ENCODE results near the gene WDR37.
A peak's percentile ranks its signal among the peaks of the same experiment; 100 is the strongest.

The WDR37 gene

DNA sequence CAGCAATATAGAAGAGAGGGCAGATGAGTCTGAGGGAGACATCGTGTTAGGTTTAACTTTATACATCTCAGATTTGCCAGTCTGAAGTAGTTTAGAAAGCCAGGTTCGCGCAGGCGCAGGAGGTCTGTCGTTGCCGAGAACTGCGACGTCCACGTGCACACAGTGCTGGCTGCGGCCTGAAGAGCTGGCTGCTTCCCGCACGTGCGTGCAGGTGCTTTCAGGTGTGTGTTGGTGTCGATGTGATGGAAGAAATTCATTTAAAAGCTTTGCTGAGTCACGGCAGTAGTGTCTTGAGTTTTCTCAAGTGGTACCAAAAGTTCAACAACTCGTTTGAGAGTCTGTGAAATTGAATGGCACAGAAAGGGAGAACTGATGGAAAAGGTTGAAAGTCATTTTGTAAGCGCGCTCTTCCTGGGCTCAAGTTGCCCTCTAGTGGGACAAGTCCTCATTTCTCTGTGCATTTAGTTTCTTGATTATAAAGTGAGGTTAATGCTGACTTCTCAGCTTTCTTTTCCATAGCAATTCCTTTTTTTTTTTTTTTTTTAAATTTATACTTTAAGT lies 18.6 kb downstream of the WDR37 start:
- DNase-seq, result no peak

GRCh38 chr10:1078668-1079067 lies 22.5 kb downstream of the WDR37 start:
- DNase-seq, result no peak

- peak; percentile 43 for DNase-seq
Measured at GRCh38 chr10:1083581-1083980, 27.4 kb downstream of the WDR37 start.

DNA sequence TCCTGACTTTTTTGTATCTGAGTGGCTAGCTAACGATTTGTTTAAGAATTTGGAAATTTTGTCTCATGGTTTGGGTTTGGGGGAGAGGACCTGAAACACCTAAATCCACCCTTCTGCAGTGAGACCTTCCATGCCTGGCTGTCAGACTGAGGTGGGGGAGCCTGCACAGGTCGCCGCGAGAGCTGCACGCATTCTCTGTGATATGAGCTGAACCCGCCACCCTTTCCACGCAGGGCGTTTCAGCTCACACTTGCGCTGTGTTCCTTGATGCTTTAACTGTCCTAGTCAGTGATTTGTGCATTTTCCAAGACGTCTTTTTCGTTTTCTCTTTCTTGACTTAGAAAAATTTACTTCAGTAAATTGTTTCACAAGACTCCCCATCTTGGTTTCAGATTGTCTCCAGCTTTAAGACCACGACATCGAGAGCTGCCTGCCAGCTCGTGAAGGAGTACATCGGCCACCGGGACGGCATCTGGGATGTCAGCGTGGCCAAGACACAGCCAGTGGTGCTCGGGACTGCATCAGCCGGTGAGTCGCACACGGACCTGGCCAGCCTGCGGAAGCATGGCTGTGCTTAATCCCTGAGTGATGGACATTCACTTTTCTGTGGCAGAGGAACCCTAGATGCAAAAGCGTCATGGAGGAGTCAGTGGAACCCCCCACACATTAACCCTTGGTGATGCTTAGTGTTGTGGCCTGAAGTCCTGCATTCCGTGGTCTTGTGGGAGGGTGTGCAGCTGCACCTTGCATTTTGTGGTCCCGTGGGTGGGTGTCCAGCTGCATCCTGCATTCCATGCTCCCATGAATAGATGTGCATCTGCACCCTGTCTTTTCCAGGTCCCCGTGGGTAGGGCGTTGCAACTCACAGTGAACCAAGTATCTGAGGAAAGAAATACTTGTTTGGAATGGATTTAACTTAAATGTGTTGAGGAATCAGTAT lies 28.1 kb downstream of the WDR37 start:
- peak; percentile 28 for DNase-seq

GRCh38 chr10:1085258-1085657 lies 29.1 kb downstream of the WDR37 start:
- DNase-seq, result peak; percentile 15

GRCh38 chr10:1086787-1087186 lies 30.6 kb downstream of the WDR37 start:
- DNase-seq, result peak; percentile 47

GRCh38 chr10:1089017-1089689 lies 33.0 kb downstream of the WDR37 start:
- DNase-seq, result peak; percentile 44

GRCh38 chr10:1090696-1091095 lies 34.5 kb downstream of the WDR37 start:
- DNase-seq, result peak; percentile 38

DNA sequence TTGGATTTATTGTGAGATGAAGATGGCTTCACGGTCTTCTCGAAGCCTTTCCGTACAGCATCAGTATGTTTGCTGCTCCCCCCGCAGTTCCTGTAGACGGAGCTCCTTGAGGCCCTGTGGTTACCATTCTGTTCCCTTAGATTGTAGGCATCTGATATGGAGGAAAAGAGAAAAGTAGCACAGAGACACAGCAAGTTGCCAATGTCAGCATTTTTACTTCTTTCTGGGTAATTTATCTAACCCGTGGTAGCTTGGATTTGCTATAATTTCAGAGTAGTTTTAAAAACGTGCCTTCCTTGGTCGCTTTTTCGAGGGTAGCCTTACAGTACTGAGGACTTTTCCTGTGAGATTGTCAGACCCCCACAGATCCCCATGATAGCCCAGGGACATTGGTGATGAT lies 37.5 kb downstream of the WDR37 start:
- no peak for DNase-seq

DNA sequence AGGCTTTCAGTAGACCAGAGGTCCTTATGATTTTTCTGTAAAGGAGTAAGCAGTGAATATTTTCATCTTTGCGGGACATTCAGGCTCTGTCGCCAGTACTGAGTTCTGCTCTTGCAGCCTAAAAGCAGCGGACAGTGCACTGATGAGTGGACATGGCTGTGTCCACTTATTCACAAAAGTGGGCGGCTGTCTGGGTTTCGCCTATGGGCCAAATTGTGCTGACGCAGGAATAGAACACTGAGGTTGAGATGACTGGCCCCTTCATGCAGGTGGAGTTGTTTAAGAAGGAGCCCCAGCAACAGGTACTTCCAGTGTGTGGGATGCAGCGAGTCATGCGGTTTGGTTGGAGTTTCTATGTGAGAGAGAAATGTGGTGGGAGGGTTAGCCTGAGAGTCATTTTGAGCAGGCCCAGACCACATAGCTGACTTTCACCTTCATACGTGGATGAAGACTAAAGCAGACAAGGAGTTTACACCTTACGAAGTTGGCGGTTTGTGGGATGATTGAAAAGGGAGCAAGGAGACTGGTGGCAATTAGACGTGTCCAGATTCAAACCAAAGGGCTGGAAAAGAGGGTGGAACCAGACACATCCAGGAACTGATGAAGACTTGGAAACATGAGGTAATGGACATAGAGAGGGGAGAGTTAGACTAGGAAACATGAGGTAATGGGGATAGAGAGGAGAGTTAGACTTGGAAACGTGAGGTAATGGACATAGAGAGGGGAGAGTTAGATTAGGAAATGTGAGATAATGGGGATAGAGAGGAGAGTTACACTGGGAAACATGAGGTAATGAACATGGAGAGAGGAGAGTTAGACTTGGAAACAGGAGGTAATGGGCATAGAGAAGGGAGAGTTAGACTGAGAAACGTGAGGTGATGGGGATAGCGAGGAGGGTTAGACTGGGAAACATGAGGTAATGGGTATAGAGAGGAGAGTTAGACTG lies 38.2 kb downstream of the WDR37 start:
- DNase-seq, result peak; percentile 65

DNA sequence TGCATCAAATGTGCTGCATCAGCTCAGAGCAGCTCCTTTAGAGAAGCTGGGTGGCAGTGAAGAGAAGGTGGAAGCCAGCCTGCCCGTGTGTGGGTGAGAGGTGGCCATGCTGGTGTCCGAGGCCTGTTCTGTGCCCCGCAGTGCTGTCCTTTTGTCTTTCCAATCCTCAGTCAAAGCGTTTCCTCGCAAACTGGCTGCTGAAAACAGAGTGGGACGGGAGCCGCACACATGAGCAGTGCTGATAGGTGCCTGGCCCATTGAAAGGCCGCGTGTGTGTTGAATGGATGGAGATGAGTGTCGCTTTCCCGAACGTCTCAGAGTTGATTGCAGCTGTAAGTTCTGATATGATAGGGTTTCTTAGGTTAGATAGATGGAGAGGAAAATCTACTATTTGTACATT lies 39.3 kb downstream of the WDR37 start:
- no peak for DNase-seq

- DNase-seq, result no peak
Measured at GRCh38 chr10:1096287-1096889, 40.2 kb downstream of the WDR37 start.

DNA sequence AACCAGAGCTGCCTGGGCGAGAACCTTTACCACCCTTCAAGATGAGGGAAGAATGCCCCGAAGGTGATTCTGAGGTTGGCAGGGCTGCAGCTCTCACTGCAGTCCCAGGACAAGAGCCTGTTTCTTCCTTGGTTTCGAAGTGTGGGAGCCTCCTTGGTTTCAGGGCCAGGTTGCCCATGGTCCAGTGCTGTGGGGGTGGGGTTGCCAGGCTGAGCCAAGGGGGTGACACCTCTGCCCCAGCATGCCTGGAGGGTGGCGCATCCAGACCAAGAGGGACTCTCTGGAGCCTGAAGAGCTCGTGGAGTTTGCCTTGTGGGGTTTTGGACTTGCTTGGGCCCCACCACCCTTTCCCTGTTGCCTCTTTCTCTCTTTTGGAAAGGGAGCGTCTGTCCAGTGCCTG lies 41.3 kb downstream of the WDR37 start:
- DNase-seq, result no peak

GRCh38 chr10:1100143-1100542 lies 44.0 kb downstream of the WDR37 start:
- DNase-seq, result no peak

GRCh38 chr10:1100691-1101368 lies 44.6 kb downstream of the WDR37 start:
- DNase-seq, result no peak

DNA sequence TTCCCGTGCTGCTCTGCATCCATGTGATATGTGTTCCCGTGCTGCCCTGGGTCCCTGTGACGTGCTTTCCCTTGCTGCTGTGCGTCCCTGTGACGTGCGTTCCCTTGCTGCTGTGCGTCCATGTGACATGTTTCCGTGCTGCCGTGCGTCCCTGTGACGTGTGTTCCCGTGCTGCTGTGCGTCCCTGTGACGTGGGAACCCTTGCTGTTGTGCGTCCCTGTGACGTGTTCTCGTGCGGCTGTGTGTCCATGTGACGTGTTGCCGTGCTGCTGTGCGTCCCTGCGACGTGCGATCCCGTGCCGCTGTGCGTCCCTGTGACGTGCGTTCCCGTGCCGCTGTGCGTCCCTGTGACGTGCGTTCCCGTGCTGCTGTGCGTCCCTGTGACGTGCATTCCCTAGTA lies 45.8 kb downstream of the WDR37 start:
- no peak for DNase-seq

- DNase-seq, result no peak
Measured at GRCh38 chr10:1102416-1102815, 46.2 kb downstream of the WDR37 start.

DNA sequence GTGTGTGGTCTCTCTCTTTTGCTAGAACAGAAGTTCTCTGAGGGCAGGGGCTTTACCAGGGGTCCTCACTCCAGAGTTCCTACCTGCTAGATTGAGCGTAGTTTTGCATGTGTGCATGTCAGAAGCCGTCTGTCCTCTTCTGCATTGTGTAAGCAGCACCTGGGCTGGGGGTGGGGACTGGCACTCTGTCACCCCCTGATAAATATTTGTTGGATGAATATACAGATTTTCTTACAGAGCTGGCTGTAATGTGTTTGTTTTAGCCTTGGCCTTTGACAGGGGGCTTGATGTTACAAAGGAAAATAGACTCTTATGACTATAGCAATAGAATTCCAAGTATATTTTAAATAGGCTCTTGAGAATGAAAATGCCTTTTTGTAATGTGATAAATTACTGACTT lies 46.6 kb downstream of the WDR37 start:
- DNase-seq, result no peak

- no peak for DNase-seq
Measured at GRCh38 chr10:1103551-1103950, 47.4 kb downstream of the WDR37 start.

DNA sequence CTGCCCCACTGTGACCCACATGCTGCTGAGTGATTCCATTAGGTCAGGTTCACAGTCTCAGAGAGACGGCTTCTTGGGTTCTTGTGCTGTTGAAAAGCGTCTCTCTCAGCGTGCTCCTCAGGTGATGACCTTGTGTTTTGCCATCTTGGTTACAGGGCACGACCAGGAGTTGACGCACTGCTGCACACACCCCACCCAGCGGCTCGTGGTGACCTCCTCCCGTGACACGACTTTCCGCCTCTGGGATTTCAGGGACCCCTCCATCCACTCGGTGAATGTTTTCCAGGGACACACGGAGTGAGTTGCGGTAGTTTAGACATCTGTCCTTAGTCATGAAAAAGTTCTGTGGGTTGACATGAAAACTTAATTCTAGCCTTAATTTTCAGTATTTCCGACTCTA lies 48.8 kb downstream of the WDR37 start:
- DNase-seq, result no peak

DNA sequence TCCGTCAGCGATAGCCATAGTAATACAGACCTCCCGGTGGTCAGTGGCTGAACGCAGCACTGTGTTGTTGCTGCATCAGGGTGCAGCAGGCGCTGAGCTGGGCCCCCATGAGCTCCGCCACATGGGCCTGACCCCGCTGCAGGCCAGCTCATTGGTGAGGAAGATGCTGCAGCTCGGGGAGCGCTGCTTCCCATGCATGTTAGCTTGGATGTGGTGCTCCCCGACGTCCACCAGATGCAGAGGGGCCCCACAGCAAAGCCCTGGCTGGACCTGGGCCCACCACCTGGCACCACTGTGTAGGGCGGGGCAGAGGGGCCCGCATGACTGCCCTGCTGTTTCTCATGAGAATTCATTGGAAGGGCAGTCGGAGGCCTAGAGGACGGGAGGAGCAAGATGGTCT lies 50.8 kb downstream of the WDR37 start:
- no peak for DNase-seq

GRCh38 chr10:1107679-1108078 lies 51.5 kb downstream of the WDR37 start:
- no peak for DNase-seq

Measured in activated CD8-positive, alpha-beta memory T cell treated with anti-CD3 and anti-CD28 coated beads for 24 hours (primary cell).